ENCODE measurements around the gene OR9Q1.
"Not testable (repeated sequence)": the region's sequence is repeated elsewhere in the genome, so short reads cannot be mapped to it uniquely, and the experiment has no call there.

The OR9Q1 gene, protein sequence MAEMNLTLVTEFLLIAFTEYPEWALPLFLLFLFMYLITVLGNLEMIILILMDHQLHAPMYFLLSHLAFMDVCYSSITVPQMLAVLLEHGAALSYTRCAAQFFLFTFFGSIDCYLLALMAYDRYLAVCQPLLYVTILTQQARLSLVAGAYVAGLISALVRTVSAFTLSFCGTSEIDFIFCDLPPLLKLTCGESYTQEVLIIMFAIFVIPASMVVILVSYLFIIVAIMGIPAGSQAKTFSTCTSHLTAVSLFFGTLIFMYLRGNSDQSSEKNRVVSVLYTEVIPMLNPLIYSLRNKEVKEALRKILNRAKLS

DNA sequence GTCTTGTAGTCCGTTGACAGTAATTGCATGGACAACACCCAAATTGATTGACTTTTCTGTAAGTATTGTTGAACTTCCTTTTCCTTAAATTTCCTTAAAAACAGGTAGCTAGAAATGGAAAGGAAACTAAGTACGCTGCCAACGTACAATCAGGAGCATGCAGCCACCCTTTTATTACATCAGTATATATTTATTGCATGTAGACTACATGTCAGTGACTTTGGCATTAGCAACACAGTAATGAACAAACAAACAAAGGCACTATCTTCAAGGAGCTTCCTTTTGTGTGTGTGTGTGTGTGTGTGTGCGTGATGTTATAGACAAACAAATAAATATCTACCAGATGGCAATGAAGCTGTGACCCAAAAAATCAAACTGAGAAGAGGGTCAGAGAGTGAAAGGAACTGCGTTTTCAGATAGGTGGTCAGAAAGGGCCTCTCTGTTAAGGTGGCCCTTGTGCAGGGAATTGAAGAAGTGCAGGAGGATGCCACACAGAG lies at the start of gene OR9Q1:
Gene OR9Q1, plus strand, starts transcription at position 447 of the 497 bp plus-strand sequence. CDS start 155,564 bp downstream, outside the sequence.
- Mint-ChIP-seq H3K9me3 (no peaks in the 10 kb centered on the region), H3K27me3 (ENCODE audit: low read depth) (no peaks in the 10 kb centered on the region), H3K4me1 (ENCODE audit: low read depth) (no peaks in the 10 kb centered on the region), H3K4me3 (no peak within 1 kb of the TSS), H3K27ac (no peak within 1 kb of the TSS), H3K36me3 (ENCODE audit: low read depth) (no peaks in the 10 kb centered on the region)
- DNase-seq (ENCODE audit: low spot score), result no peak

DNA sequence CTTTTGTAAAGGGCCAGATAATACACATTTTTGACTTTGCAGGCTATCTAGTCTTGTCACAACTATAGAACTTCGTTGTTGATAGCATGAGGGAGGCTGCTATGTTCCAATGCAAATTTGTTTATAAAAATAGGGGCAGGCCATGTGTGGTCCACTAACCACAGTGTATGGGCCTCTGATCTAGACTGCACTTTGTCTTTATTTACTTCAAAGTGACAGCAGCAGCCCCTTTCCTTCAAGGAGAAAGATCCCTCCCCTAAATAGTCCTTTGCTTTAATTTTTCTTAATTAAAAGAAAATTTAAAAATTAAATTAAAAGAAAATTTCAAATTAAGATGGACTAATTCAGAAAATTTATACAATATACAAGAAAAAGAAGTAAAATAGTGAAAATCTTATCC lies 49.5 kb upstream of the OR9Q1 start:
- DNase-seq (ENCODE audit: low spot score), result no peak
- Mint-ChIP-seq H3K36me3 (ENCODE audit: low read depth) (no peaks in the 10 kb centered on the region), H3K9me3 (no peaks in the 10 kb centered on the region), H3K27me3 (ENCODE audit: low read depth) (no peaks in the 10 kb centered on the region), H3K4me1 (ENCODE audit: low read depth) (no peaks in the 10 kb centered on the region), H3K27ac (no peak overlapping the region), H3K4me3 (no peak overlapping the region)

DNA sequence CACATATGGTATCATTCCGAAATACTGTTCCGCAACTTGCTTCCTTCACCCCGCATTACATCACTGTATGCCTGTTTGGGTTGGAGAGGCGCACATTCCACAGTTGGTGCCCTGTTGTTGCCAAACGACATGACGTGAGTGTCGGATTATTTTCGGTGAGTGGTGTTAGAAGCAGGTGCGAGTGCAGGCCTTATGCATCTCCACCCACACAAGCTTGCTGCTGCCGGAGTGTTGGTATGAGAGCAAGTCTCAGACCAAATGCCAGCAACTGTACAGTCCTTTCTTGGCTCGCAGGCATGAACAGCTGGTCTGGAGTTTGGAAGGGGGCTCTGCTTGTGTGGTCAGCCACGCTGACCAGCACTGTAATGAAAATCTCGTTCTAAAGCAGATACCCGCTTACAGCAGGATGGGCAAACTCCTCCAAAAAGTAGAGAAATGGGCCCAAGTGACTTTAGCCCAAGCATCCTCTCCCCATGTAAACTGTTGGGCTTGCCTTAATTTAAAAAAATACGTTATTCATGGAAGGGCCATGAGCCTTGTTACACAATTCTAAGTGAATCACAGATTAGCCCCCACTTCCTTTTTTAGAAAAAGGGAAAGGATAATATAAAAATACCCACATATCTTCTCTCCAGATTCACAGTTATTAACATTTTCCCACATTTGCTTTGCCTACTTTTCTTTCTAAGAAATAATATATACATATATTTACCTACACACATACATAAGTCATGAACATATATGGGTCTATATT lies 48.7 kb upstream of the OR9Q1 start:
- no peak for DNase-seq (ENCODE audit: low spot score)
- H3K9me3 Mint-ChIP-seq, result no peaks in the 10 kb centered on the region
- H3K4me1 Mint-ChIP-seq (ENCODE audit: low read depth), result no peaks in the 10 kb centered on the region
- no peaks in the 10 kb centered on the region for H3K27me3 Mint-ChIP-seq (ENCODE audit: low read depth)
- no peaks in the 10 kb centered on the region for H3K36me3 Mint-ChIP-seq (ENCODE audit: low read depth)
- H3K27ac Mint-ChIP-seq, result no peak overlapping the region
- H3K4me3 Mint-ChIP-seq, result no peak overlapping the region

DNA sequence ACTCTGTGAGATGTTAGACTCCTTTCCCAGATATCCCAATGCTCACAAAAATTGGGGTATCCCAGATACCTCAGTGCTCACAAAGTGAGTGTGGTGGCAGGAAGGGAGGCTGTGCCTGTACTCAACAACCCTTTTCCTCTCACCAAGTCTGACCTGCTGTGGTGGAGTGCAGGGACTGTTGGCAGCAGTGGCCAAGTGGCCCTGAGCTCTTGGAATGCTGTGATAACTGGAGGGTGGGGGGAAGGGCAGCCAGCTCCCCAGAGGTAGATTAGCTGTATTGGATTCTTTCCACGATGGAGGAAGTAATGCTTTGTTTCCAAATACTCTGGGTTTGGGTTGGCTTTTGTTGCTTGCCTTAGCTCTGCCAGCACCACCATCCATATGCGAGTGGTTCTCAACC lies 46.0 kb upstream of the OR9Q1 start:
- no peaks in the 10 kb centered on the region for H3K4me1 Mint-ChIP-seq (ENCODE audit: low read depth)
- no peak overlapping the region for H3K27ac Mint-ChIP-seq
- no peaks in the 10 kb centered on the region for H3K36me3 Mint-ChIP-seq (ENCODE audit: low read depth)
- H3K9me3 Mint-ChIP-seq, result no peaks in the 10 kb centered on the region
- H3K4me3 Mint-ChIP-seq, result no peak overlapping the region
- no peak for DNase-seq (ENCODE audit: low spot score)
- no peaks in the 10 kb centered on the region for H3K27me3 Mint-ChIP-seq (ENCODE audit: low read depth)

DNA sequence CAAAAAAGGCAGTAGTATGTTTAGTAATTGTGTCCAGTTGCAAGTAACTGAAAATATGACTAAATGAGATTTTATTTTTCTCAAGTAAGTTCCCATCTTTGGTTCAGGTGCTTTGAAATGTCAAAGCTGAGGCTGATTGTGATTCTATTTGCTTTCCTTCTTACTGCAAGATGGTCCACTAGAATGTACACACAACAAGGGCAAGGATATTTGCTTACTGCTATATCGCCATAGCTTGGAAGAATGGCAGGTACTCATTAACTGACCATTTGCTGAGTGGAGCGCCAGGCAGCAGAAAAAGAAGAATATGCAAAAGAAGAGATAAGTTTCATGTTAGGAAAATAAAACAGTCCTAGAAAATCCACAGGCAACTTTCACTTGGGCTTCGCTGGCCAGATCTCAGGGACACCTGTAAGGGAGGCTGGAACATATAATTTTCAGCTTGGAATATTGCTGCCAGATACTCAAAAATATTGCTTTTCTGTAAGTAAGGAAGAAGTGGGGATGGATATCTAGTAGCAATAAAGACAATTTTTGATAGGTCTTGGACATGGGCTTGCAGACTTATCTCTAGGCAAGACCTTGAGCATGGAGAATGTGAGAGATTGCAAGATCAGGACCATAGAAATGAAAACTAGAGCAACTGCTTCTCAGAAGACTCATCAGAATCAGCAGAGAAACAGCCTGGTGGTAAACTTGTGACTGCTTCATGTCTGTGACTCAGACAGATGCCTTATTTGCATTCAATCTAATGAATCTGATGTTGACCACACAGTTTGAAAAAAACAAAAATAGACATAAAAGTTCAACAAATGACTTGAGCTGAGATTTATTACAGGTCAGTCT lies 44.8 kb upstream of the OR9Q1 start:
- no peaks in the 10 kb centered on the region for H3K4me1 Mint-ChIP-seq (ENCODE audit: low read depth)
- no peaks in the 10 kb centered on the region for H3K36me3 Mint-ChIP-seq (ENCODE audit: low read depth)
- no peak overlapping the region for H3K4me3 Mint-ChIP-seq
- no peaks in the 10 kb centered on the region for H3K9me3 Mint-ChIP-seq
- H3K27me3 Mint-ChIP-seq (ENCODE audit: low read depth), result no peaks in the 10 kb centered on the region
- DNase-seq (ENCODE audit: low spot score), result no peak
- H3K27ac Mint-ChIP-seq, result no peak overlapping the region

DNA sequence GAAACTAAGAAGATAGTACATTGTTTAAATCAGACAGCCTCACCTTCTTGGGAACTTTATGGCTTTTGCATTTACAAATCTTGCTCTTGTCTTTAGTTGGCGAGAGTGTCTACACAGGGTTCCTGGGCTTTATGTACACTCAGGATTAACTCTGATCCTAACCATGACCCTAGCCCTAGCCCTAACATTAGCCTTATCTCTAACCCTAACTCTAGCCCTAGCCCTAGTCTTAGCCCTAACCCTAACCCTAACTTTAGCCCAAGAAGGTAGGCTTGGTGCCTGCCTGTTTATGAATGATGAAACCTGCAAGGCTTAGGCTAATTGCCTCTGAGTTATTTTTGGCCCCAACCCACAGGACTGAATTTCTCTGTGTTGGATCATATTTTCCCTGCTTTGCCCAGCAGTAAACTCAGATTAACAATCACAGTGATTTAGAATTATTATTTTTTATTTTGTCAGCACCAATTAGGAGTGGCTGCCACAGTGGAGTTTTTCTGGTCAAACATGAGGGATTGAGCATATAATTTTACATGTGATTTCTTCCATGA lies 44.1 kb upstream of the OR9Q1 start:
- Mint-ChIP-seq H3K9me3 (no peaks in the 10 kb centered on the region), H3K27ac (no peak overlapping the region), H3K36me3 (ENCODE audit: low read depth) (no peaks in the 10 kb centered on the region), H3K4me3 (no peak overlapping the region), H3K27me3 (ENCODE audit: low read depth) (no peaks in the 10 kb centered on the region), H3K4me1 (ENCODE audit: low read depth) (no peaks in the 10 kb centered on the region)
- no peak for DNase-seq (ENCODE audit: low spot score)

DNA sequence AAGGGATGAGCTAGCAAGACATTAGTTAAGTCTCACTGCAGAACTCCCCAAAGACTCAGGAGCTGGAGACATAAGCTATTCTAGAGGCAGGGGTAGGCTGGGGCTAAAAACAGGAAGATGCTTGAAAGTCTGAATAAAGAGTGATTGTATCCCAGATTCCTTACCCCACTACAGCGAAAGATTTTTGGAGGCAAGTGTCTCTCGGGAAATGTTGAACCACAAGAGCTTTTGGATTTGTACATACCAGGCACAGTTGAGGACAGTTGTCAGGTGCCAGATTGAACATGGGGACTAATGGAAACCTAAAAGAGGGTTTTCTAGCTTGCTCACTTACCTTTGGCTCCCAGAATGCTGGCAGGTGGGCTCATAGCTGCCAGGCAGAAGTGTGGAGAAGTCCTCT lies 43.5 kb upstream of the OR9Q1 start:
- Mint-ChIP-seq H3K27ac (no peak overlapping the region), H3K4me3 (no peak overlapping the region), H3K4me1 (ENCODE audit: low read depth) (no peaks in the 10 kb centered on the region), H3K36me3 (ENCODE audit: low read depth) (no peaks in the 10 kb centered on the region), H3K27me3 (ENCODE audit: low read depth) (no peaks in the 10 kb centered on the region), H3K9me3 (no peaks in the 10 kb centered on the region)
- DNase-seq (ENCODE audit: low spot score), result no peak

DNA sequence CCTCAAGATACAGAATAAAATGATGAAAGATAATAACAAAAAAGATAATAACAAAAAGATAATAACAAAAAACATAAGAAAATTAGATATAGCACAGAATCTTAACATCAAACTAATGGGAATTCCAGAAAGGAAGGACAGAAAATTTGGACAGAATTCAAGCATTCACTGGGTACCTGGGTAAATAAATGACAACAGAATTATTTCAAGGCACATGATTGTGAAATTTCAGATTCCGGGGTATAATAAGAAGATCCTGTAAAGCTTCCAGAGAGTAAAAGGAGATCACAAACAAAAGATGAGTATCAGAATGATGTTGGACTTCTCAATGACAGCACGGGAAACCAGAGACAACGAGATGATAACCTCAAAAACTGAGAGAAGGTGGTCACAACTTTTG lies 42.1 kb upstream of the OR9Q1 start:
- Mint-ChIP-seq H3K36me3 (ENCODE audit: low read depth) (no peaks in the 10 kb centered on the region), H3K4me1 (ENCODE audit: low read depth) (no peaks in the 10 kb centered on the region), H3K4me3 (no peak overlapping the region), H3K27me3 (ENCODE audit: low read depth) (no peaks in the 10 kb centered on the region), H3K27ac (no peak overlapping the region), H3K9me3 (no peaks in the 10 kb centered on the region)
- no peak for DNase-seq (ENCODE audit: low spot score)

DNA sequence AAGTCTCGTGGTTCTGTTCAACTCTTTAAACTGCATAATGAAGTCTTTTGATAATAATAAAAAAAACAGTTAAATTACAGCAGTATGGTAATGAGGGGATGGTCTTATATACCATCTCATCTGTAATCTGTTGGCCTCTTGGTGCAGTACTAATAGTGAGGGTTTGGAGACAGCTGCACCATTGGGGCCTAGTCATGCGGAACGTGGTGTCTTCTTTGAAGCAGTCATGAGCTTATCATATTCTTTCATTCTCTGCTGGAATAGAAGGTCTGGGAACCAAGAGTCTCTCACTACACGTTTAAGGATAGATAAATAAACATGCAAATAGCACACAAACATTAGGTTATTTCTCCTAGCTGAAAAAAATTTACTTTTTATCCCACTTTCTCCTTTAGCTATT lies 40.9 kb upstream of the OR9Q1 start:
- Mint-ChIP-seq H3K4me3 (no peak overlapping the region), H3K27me3 (ENCODE audit: low read depth) (no peaks in the 10 kb centered on the region), H3K9me3 (no peaks in the 10 kb centered on the region), H3K36me3 (ENCODE audit: low read depth) (no peaks in the 10 kb centered on the region), H3K4me1 (ENCODE audit: low read depth) (no peaks in the 10 kb centered on the region), H3K27ac (no peak overlapping the region)
- no peak for DNase-seq (ENCODE audit: low spot score)

DNA sequence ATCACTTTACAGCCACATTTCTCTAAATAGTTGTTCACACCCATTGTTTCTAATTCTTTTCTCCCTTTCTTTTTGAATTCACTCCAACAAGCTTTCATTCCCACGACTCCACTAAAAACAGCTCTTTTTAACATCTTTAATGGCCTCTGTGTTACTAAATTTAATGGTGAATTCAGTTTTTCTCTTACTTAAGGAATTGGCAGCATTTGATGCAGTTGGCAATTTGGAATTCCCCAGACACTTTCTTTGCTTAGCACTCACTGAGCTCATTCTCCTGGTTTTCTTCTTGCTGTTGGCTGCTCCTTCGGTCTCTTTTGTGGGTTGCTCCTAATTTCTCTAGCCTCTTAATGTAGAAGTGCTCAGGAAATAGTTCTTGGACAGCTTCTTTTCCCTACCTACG lies 40.5 kb upstream of the OR9Q1 start:
- H3K36me3 Mint-ChIP-seq (ENCODE audit: low read depth), result no peaks in the 10 kb centered on the region
- no peak overlapping the region for H3K4me3 Mint-ChIP-seq
- H3K4me1 Mint-ChIP-seq (ENCODE audit: low read depth), result no peaks in the 10 kb centered on the region
- H3K27me3 Mint-ChIP-seq (ENCODE audit: low read depth), result no peaks in the 10 kb centered on the region
- H3K9me3 Mint-ChIP-seq, result no peaks in the 10 kb centered on the region
- no peak overlapping the region for H3K27ac Mint-ChIP-seq
- DNase-seq (ENCODE audit: low spot score), result no peak

DNA sequence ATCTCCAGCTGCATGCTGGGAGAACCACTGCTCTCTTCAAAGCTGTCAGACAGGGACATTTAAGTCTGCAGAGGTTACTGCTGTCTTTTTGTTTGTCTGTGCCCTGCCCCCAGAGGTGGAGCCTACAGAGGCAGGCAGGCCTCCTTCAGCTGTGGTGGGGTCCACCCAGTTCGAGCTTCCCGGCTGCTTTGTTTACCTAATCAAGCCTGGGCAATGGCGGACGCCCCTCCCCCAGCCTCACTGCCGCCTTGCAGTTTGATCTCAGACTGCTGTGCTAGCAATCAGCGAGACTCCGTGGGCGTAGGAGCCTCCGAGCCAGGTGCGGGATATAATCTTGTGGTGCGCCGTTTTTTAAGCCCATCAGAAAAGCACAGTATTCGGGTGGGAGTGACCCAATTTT lies 24.2 kb upstream of the OR9Q1 start:
- H3K27me3 Mint-ChIP-seq (ENCODE audit: low read depth); DNase-seq (ENCODE audit: low spot score); H3K4me3 Mint-ChIP-seq; H3K9me3 Mint-ChIP-seq; H3K36me3 Mint-ChIP-seq (ENCODE audit: low read depth); H3K4me1 Mint-ChIP-seq (ENCODE audit: low read depth); H3K27ac Mint-ChIP-seq: not testable (repeated sequence)

DNA sequence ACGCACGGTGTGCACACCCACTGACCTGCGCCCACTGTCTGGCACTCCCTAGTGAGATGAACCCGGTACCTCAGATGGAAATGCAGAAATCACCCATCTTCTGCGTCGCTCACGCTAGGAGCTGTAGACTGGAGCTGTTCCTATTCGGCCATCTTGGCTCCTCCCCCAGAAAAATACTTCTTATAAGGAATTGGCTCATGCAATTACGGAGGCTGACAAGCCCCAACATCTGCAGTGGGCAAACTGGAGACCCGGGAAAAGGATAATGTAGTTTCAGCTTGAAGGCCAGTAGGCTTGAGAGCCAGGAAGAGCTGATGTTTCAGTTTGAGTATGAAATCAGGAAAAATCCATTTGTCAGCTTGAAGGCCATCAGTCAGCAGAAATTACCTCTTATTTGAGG lies 23.7 kb upstream of the OR9Q1 start:
- not testable (repeated sequence) for H3K4me1 Mint-ChIP-seq (ENCODE audit: low read depth); H3K27me3 Mint-ChIP-seq (ENCODE audit: low read depth); H3K27ac Mint-ChIP-seq; DNase-seq (ENCODE audit: low spot score); H3K36me3 Mint-ChIP-seq (ENCODE audit: low read depth); H3K4me3 Mint-ChIP-seq; H3K9me3 Mint-ChIP-seq

DNA sequence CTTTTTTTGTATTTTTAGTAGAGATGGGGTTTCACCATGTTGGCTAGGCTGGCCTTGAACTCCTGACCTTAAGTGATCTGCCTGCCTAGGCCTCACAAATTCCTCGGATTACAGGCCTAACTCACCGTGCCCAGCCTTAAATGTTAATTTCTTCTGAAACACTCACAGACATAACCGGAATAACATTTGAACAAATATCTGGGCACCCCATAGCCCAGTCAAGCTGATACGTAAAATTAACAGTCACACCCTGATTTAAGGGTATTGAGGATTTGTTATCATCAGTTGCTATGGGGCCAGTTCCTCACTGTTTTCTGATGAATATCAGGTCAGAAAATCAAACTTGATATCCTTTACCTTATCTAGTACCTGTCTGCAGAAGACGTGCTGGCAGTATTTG lies 23.0 kb upstream of the OR9Q1 start:
- H3K27ac Mint-ChIP-seq, result no peak overlapping the region
- no peaks in the 10 kb centered on the region for H3K9me3 Mint-ChIP-seq
- DNase-seq (ENCODE audit: low spot score), result no peak
- H3K27me3 Mint-ChIP-seq (ENCODE audit: low read depth), result peaks cover 2% of the 10 kb centered on the region
- no peaks in the 10 kb centered on the region for H3K36me3 Mint-ChIP-seq (ENCODE audit: low read depth)
- H3K4me3 Mint-ChIP-seq, result no peak overlapping the region
- peaks cover 4% of the 10 kb centered on the region for H3K4me1 Mint-ChIP-seq (ENCODE audit: low read depth)

DNA sequence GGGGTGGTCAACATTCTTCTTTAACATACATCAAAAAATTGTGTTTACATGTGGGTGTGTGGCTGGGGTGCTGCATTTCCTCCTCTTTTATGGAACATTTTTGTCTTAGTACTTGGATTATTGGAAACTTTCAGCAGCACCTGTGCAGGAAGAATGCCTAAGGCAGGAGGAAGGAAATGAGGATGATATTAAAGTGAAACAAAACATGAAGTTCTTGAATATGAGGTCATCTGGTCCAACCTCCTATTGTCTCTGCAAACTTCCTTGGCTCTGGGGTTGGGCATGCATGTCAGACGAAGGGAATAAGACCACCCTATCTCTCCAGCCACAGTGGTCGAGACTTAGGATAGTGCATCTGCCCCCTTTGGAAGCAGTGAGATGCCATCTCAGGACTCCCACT lies 20.6 kb upstream of the OR9Q1 start:
- H3K9me3 Mint-ChIP-seq, result no peaks in the 10 kb centered on the region
- H3K36me3 Mint-ChIP-seq (ENCODE audit: low read depth), result no peaks in the 10 kb centered on the region
- H3K4me3 Mint-ChIP-seq, result no peak overlapping the region
- no peak overlapping the region for H3K27ac Mint-ChIP-seq
- no peak for DNase-seq (ENCODE audit: low spot score)
- peaks cover 2% of the 10 kb centered on the region for H3K27me3 Mint-ChIP-seq (ENCODE audit: low read depth)
- H3K4me1 Mint-ChIP-seq (ENCODE audit: low read depth), result peaks cover 4% of the 10 kb centered on the region
